Neural progenitor cell (in vitro differentiated cells): ENCODE measurements around the gene PPP1R9B. TPM values are rescaled to one million over a fixed set of nuclear protein-coding genes. Genes with fewer than 3 reads are reported as not detected.

ENCODE experiments used
- DNase-seq: peaks from one replicate; pipeline ENCODE4 v3.0.0-alpha.2; 2016; ENCODE audit warnings: low spot score
- H2AFZ ChIP-seq: fragments of 200-600 bp; sonication (generic); replicated peaks from 2 replicates; pipeline ENCODE4 v1.6.1; 2016; ENCODE audit warnings: antibody characterized with exemption
- H3F3A ChIP-seq: fragments of 200-600 bp; sonication (generic); 2 replicates; pipeline ENCODE4 v1.6.1; 2016; ENCODE audit warnings: antibody characterized with exemption, low read depth
- H3K27ac ChIP-seq: fragments of 200-600 bp; sonication (generic); 2 replicates; pipeline ENCODE4 v1.5.1; 2016; ENCODE audit warnings: mild to moderate bottlenecking
- H3K27me3 ChIP-seq: fragments of 200-600 bp; sonication (generic); 2 replicates; pipeline ENCODE4 v1.6.1; 2016; ENCODE audit warnings: mild to moderate bottlenecking, moderate library complexity
- H3K36me3 ChIP-seq: fragments of 200-600 bp; sonication (generic); 2 replicates; pipeline ENCODE4 v1.5.1; 2016
- H3K4me1 ChIP-seq: fragments of 200-600 bp; sonication (generic); 2 replicates; pipeline ENCODE4 v1.6.1; 2016; ENCODE audit warnings: mixed run types
- H3K4me2 ChIP-seq: fragments of 200-600 bp; sonication (generic); 2 replicates; pipeline ENCODE4 v1.6.1; 2016
- H3K4me3 ChIP-seq: fragments of 200-600 bp; sonication (generic); 2 replicates; pipeline ENCODE4 v1.5.1; 2016
- H3K79me2 ChIP-seq: fragments of 200-600 bp; sonication (generic); 2 replicates; pipeline ENCODE4 v1.6.1; 2016; ENCODE audit warnings: low read depth
- H3K9ac ChIP-seq: fragments of 200-600 bp; sonication (generic); 2 replicates; pipeline ENCODE4 v1.6.1; 2016
- H3K9me3 ChIP-seq: fragments of 200-600 bp; sonication (generic); 2 replicates; pipeline ENCODE4 v1.5.1; 2016; ENCODE audit warnings: low read depth
- H4K20me1 ChIP-seq: fragments of 200-600 bp; sonication (generic); 2 replicates; pipeline ENCODE4 v1.6.1; 2016; ENCODE audit warnings: low read depth
- H3K27ac Mint-ChIP-seq: 3 replicates; pipeline ENCODE4 v1.8.0; 2021; ENCODE audit warnings: mixed read lengths
- H3K27me3 Mint-ChIP-seq: 2 replicates; pipeline ENCODE4 v1.8.0; 2022; ENCODE audit warnings: low read depth, mild to moderate bottlenecking, inconsistent platforms, moderate library complexity, mixed read lengths; ENCODE audit not compliant: insufficient read depth
- H3K36me3 Mint-ChIP-seq: 3 replicates; pipeline ENCODE4 v1.8.0; 2021; ENCODE audit warnings: mixed read lengths
- H3K4me1 Mint-ChIP-seq: 3 replicates; pipeline ENCODE4 v1.8.0; 2021; ENCODE audit warnings: mixed read lengths
- H3K4me3 Mint-ChIP-seq: 3 replicates; pipeline ENCODE4 v1.8.0; 2021; ENCODE audit warnings: mild to moderate bottlenecking, moderate library complexity, mixed read lengths
- H3K9me3 Mint-ChIP-seq: 3 replicates; pipeline ENCODE4 v1.8.0; 2020; ENCODE audit warnings: mixed read lengths
- EZH2 ChIP-seq: fragments of 200-600 bp; sonication (generic); IDR thresholded peaks from 2 replicates; pipeline ENCODE4 v1.6.1; 2017; ENCODE audit warnings: antibody characterized with exemption, mild to moderate bottlenecking, moderate library complexity
- EZH2phosphoT487 ChIP-seq: fragments of 200-600 bp; sonication (generic); IDR thresholded peaks from 2 replicates; pipeline ENCODE4 v1.6.1; 2017; ENCODE audit warnings: antibody characterized with exemption
- total RNA-seq: library from RNA; depleted of rRNA; stranded (reverse); fragments of >200 nt; gene quantifications from 2 replicates; pipeline ENCODE4 v1.2.3, GENCODE V29; 2015; ENCODE audit warnings: low replicate concordance
- TF ChIP-seq, protein P1 (sequence below): fragments of 200-600 bp; sonication (generic); IDR thresholded peaks from 2 replicates; pipeline ENCODE4 v1.5.1; 2017; ENCODE audit warnings: antibody characterized with exemption, mild to moderate bottlenecking

The PPP1R9B gene
- total RNA-seq, 1 donor from 2014 or later = 12.0 TPM

DNA sequence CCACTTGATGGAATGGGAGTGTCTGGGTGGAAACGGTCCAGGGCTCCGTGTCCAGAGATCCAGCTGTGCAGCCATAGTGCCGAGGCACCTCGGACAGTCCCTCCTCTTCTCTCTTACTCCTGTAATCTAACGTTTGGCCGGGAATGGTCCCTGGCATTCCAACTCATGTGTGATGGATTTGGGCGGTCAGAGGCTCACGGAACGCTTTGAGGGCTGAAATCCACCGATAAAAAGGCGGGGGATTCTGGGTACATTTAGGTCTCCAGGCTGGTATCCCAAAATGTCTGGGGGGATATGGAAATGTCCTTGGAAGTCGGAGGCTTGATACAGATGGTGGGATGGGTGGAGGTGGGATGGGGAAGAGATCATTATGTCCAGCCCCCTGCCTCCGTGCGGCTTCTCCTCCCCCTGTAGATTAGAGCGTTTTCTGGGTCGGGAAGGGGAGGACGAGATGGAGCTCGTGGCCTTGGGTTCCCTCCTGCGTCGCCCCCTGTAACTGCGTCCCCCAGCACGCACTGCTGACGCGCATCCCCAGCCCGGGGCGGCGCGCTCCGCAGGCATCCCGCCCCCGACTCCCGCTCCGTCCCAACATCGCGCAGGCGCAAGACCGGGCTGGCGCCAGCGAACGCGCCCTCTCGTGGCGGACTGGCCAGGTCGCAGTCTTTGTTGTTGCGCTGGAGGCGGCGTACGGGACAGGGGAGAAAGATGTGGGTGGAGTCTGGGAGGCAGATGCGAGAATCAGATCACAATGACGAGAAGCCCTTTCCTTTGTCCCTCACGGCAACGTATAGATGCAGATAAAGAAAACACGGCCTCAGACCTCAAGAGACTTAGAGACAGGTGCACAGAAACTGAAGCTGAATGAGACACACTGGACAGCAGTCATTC is 10.8 kb upstream of the PPP1R9B start:
- H3K36me3 ChIP-seq = no peaks in the 10 kb centered on the region
- no peaks in the 10 kb centered on the region for H3K36me3 Mint-ChIP-seq
- H4K20me1 ChIP-seq = no peaks in the 10 kb centered on the region
- peak overlapping the region; percentile 95 for H3K27ac Mint-ChIP-seq
- H3K27me3 Mint-ChIP-seq = peaks cover 4% of the 10 kb centered on the region
- peak overlapping the region; percentile 75 for H2AFZ ChIP-seq
- DNase-seq = peak; percentile 97
- H3K4me3 Mint-ChIP-seq = peak overlapping the region; percentile 86
- H3K9me3 ChIP-seq = no peaks in the 10 kb centered on the region
- peaks cover 20% of the 10 kb centered on the region for H3K4me1 Mint-ChIP-seq
- no peak overlapping the region for H3K9ac ChIP-seq
- peak overlapping the region; percentile 46 for H3K4me3 ChIP-seq
- H3K4me2 ChIP-seq = peak overlapping the region; percentile 78
- H3K27ac ChIP-seq = no peak overlapping the region
- no peaks in the 10 kb centered on the region for H3K79me2 ChIP-seq
- peaks cover 17% of the 10 kb centered on the region for H3F3A ChIP-seq
- H3K4me1 ChIP-seq = peaks cover 17% of the 10 kb centered on the region
- no peaks in the 10 kb centered on the region for H3K9me3 Mint-ChIP-seq
- peaks cover 5% of the 10 kb centered on the region for H3K27me3 ChIP-seq
- TF ChIP-seq EZH2 (no peak), EZH2phosphoT487 (no peak)
- TF ChIP-seq, protein P1, sequence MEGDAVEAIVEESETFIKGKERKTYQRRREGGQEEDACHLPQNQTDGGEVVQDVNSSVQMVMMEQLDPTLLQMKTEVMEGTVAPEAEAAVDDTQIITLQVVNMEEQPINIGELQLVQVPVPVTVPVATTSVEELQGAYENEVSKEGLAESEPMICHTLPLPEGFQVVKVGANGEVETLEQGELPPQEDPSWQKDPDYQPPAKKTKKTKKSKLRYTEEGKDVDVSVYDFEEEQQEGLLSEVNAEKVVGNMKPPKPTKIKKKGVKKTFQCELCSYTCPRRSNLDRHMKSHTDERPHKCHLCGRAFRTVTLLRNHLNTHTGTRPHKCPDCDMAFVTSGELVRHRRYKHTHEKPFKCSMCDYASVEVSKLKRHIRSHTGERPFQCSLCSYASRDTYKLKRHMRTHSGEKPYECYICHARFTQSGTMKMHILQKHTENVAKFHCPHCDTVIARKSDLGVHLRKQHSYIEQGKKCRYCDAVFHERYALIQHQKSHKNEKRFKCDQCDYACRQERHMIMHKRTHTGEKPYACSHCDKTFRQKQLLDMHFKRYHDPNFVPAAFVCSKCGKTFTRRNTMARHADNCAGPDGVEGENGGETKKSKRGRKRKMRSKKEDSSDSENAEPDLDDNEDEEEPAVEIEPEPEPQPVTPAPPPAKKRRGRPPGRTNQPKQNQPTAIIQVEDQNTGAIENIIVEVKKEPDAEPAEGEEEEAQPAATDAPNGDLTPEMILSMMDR = peak; percentile 94

DNA sequence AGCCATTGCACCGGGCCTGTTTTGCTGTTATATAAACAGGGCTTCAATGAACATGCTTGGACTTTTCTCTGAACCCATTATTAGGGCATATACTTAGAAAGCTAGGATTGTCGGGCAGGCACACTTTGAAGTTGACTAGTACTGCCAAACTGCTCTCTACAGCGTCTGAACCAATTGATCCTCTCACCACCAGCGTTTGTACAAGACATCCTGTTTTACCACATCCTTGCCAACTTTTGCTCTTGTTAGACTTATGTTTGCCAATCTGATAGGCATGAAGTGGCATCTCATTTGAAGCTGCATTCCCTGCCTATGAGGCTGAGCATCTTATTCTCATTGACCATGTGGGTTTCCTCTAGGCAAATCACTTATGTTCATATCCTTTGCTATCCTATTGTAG is 7.4 kb upstream of the PPP1R9B start:
- Histone ChIP-seq H3K27ac (no peak overlapping the region), H3K36me3 (no peaks in the 10 kb centered on the region), H3K4me3 (no peak overlapping the region), H3K9ac (no peak overlapping the region), H2AFZ (peak overlapping the region; percentile 7), H3K4me2 (no peak overlapping the region), H3K9me3 (no peaks in the 10 kb centered on the region), H4K20me1 (no peaks in the 10 kb centered on the region), H3F3A (peaks cover 17% of the 10 kb centered on the region), H3K27me3 (peaks cover 5% of the 10 kb centered on the region), H3K4me1 (peaks cover 20% of the 10 kb centered on the region), H3K79me2 (no peaks in the 10 kb centered on the region)
- no peak overlapping the region for H3K4me3 Mint-ChIP-seq
- DNase-seq = no peak
- H3K9me3 Mint-ChIP-seq = no peaks in the 10 kb centered on the region
- H3K4me1 Mint-ChIP-seq = peaks cover 25% of the 10 kb centered on the region
- no peaks in the 10 kb centered on the region for H3K36me3 Mint-ChIP-seq
- TF ChIP-seq EZH2 (no peak), EZH2phosphoT487 (no peak)
- TF ChIP-seq, protein P1 = no peak
- H3K27me3 Mint-ChIP-seq = no peaks in the 10 kb centered on the region
- no peak overlapping the region for H3K27ac Mint-ChIP-seq

DNA sequence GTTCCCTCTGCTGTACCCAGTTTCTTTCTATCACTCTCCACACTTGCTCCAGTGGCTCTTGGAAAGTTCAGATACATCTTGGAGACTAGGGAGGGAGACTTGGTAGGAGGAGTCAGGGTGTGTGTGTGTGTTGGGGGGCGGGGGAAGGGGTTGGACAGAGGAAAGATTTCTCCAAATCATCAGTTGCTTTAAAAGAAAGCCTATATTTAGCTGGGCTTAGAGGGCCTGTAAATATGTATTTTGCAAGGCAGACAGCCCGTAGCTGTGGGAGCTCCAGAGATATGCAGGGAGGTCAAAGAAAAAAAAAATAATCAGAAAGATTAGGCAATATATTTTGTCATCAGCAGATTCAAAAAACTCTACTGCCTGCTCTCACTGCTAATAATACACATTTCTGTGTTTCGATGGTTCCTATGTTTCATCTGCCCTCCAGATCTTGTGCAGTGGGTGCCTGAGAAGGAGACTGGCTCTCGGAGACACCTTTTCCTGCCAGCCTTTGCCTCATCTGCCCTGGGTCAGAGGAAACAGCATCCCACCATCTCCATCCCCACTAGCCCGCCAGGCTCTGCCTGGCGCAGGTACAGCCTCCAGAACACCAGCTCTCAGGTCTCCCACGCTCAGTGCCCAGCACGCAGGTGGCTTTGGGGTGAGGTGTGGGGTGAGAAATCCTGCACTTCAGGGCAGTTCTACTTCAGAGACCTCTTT is 4.8 kb upstream of the PPP1R9B start:
- H3K4me1 Mint-ChIP-seq = peaks cover 23% of the 10 kb centered on the region
- H3K27me3 Mint-ChIP-seq = no peaks in the 10 kb centered on the region
- H3K27ac Mint-ChIP-seq = peak overlapping the region; percentile 67
- Histone ChIP-seq H3K27ac (no peak overlapping the region), H4K20me1 (peaks cover 2% of the 10 kb centered on the region), H3K4me1 (peaks cover 11% of the 10 kb centered on the region), H3K79me2 (peaks cover 5% of the 10 kb centered on the region), H3K4me3 (no peak overlapping the region), H3F3A (peaks cover 18% of the 10 kb centered on the region), H3K4me2 (no peak overlapping the region), H3K9me3 (no peaks in the 10 kb centered on the region), H3K27me3 (peaks cover 1% of the 10 kb centered on the region), H2AFZ (no peak overlapping the region), H3K36me3 (no peaks in the 10 kb centered on the region), H3K9ac (no peak overlapping the region)
- no peaks in the 10 kb centered on the region for H3K9me3 Mint-ChIP-seq
- no peak overlapping the region for H3K4me3 Mint-ChIP-seq
- no peak for DNase-seq
- TF ChIP-seq EZH2phosphoT487 = no peak
- TF ChIP-seq, protein P1 = no peak
- no peak for TF ChIP-seq EZH2
- no peaks in the 10 kb centered on the region for H3K36me3 Mint-ChIP-seq
